ENCODE measurements around the gene ISOC2. TPM values are rescaled to one million over a fixed set of nuclear protein-coding genes. Genes with fewer than 3 reads are reported as not detected.

The ISOC2 gene
- total RNA-seq, 1 experiment from 2014 or later = 265 TPM

DNA sequence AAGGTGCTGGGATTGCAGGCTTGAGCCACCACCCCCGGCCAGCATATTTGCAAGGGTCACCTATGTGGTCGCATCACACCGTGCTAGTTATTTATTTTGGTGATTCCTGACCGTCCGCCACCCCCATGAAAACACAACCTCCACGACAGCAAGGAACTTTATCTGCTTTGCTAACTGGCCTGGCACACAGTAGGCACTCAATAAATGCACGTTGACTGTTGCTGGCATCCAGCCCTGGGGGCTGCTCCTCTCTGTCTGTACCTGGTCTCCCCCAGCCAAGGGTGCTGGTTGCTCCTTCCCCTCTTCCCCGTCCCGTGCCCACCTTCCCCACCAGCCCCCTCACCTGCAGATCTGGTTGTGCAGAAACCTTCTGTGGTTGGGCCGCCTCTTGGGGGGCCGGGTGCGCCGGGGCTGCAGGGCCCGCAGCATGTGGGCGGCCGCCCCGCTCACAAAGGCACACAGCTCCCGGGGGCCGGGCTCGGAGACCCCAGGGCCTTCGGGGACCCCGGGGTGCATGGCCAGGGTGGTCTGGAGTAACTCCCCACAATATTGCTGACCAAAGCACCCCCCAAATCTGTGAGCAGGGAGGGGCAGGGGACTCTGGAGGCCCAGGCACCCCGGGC, 2.7 kb upstream of the ISOC2 start:
- in situ Hi-C loops (cut with HindIII; ENCODE audit: low pct_unique_long_range_greater_than_20kb, low sequenced_read_pairs) = no loop called here
- DNase-seq (ENCODE audit: low read depth) = no peak

GRCh38 chr19:55463583-55464031, 2.2 kb upstream of the ISOC2 start:
- in situ Hi-C loops (cut with HindIII; ENCODE audit: low pct_unique_long_range_greater_than_20kb, low sequenced_read_pairs) = no loop called here
- DNase-seq (ENCODE audit: low read depth) = no peak

- DNase-seq (ENCODE audit: low read depth) = no peak
- in situ Hi-C loops (cut with HindIII; ENCODE audit: low pct_unique_long_range_greater_than_20kb, low sequenced_read_pairs) = no loop called here
Measured at GRCh38 chr19:55462722-55463121, 1.3 kb upstream of the ISOC2 start.

GRCh38 chr19:55461974-55462626, 658 bp upstream of the ISOC2 start:
- in situ Hi-C loops (cut with HindIII; ENCODE audit: low pct_unique_long_range_greater_than_20kb, low sequenced_read_pairs) = no loop called here
- DNase-seq (ENCODE audit: low read depth) = no peak

- in situ Hi-C loops (cut with HindIII; ENCODE audit: low pct_unique_long_range_greater_than_20kb, low sequenced_read_pairs) = no loop called here
- peak; percentile 54 for DNase-seq (ENCODE audit: low read depth)
Measured at GRCh38 chr19:55460670-55461258, 678 bp downstream of the ISOC2 start.

- no peak for DNase-seq (ENCODE audit: low read depth)
- in situ Hi-C loops (cut with HindIII; ENCODE audit: low pct_unique_long_range_greater_than_20kb, low sequenced_read_pairs) = no loop called here
Measured at GRCh38 chr19:55459950-55460657, 1.3 kb downstream of the ISOC2 start.

DNA sequence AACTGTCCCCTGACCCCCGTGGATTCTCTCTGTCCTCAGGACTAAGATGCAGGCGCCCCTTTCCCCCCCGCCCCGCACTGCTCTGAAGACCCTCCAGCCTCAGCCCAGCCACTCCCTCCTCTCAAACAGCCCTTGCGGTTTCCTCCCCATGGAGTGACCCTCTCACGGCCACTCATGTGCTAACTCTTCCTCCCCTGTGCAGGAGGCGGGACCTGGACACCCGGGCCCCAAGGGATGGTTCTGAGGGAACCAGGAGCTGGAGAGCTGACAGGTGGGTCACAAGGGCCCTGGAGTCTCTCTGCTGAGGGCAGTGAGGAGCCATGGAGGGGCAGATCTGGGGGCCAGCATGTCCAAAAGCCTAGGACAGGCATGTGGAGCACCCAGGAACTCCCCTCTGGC, 1.9 kb downstream of the ISOC2 start:
- in situ Hi-C loops (cut with HindIII; ENCODE audit: low pct_unique_long_range_greater_than_20kb, low sequenced_read_pairs) = no loop called here
- no peak for DNase-seq (ENCODE audit: low read depth)

DNA sequence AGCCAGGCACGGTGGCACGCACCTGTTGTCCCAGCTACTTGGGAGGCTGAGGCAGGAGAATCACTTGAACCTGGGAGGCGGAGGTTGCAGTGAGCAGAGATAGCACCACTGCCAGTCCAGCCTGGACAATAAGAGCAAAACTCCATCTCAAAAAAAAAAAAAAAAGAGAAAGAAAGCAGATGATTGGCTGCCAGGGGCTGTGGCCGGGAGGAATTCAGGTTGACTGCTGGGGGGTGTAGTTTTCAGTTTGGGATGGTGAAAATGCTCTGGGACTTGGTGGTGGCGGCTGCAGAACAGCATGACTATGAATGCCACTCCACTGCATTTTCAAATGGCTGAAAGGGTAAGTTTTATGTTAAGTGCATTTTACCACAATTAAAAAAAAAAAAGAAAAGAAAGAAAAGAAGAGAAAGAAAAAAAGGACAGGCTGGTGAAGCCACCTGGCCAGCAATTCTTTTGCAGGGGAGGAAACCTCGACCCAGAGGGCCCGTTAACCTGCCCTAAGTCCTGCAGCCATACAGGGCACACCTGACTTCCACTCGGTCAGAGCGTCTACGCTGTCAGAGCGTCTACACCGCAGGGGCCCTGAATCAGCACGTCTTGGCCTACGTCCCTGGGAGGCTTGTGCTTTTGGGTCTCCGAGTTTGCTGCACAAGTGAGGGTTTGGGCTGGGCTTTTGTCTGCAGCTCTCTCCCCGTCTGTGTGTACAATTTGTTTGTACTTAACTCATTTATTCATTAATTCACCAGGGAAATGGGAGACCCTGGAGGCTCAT, 3.6 kb downstream of the ISOC2 start:
- in situ Hi-C loops (cut with HindIII; ENCODE audit: low pct_unique_long_range_greater_than_20kb, low sequenced_read_pairs) = no loop called here
- DNase-seq (ENCODE audit: low read depth) = no peak

DNA sequence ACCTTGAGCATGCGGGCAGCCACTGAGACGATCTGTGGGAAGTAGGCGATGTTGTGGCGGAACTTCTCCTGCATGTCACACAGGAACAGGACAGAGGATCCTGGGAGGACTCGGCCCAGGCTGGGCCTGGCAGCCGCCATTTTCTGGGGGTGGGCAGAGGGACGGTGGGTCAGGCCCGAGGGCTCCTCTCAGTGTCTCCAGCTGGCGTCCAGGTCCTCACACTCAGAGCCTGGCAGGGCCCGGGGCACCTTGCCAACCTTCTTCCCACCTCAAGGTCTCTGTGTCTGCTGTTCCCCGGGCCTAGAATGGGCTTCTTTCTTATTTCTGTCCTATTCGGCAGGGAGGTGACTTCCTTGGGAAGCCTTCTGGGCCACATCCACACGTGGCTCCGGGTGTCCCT, 5.1 kb downstream of the ISOC2 start:
- in situ Hi-C loops (cut with HindIII; ENCODE audit: low pct_unique_long_range_greater_than_20kb, low sequenced_read_pairs) = no loop called here
- no peak for DNase-seq (ENCODE audit: low read depth)

DNA sequence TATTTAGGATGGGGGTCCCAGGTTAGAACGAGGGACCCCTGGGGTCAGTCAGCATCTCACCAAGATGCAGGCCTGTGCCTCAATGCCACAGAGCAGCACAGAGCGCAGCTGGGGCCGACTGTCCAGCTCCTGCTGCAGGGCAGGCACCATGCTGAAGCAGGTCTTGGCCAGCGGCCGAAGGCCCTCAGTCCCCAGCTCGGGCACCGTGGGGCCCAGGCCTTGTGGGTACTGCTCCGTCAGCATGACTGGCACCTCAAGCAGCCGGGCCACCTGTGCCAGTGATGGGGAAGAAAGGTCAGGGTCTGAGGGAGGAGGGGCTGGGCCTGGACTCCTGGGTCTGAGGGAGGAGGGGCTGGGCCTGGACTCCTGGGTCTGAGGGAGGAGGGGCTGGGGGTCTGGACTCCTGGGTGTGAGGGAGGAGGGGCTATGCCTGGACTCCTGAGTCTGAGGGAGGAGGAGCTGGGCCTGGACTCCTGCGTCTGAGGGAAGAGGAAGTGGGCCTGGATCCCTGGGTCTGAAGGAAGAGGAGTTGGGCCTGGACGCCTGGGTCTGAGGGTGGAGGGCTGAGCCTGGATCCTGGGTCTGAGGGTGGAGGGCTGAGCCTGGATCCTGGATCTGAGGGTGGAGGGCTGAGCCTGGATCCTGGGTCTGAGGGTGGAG, 5.7 kb downstream of the ISOC2 start:
- DNase-seq (ENCODE audit: low read depth) = no peak
- in situ Hi-C loops (cut with HindIII; ENCODE audit: low pct_unique_long_range_greater_than_20kb, low sequenced_read_pairs) = no loop called here

- DNase-seq (ENCODE audit: low read depth) = no peak
- in situ Hi-C loops (cut with HindIII; ENCODE audit: low pct_unique_long_range_greater_than_20kb, low sequenced_read_pairs) = no loop called here
Measured at GRCh38 chr19:55454787-55455243, 6.6 kb downstream of the ISOC2 start.

DNA sequence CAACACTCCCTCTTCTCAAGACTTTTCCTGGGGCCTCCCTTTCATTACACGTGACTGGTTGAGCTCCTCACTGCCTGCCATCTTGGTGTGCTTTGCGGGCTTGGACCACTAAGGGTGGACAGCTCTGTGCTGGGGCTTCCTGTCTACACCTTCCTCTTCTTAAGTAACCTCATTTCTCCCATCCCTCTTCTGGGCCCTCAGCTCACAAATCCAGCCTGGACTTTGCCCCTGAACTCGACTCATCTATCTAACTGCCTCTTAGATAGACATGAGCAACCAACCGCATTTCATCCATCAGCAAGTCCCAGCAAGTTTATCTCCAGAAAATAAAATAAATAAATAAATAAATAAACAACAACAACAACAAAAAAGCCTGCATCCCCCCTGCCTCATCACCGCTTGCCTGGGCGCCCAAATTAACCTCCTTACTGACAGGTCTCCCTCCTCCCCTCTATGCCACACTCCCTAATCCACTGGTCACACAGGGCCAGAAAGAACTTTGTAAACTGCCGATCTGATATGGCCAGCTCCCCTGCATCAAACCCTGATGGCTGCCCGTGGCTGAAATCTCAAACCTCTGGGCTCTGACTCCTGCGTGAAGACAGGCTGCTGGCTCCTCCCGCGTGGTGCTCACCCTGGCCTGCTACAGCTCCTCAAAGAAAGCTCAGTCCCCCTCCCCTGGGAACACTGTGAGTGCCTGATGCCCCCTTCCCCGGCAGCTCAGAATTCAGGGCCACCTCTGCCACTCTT, 7.8 kb downstream of the ISOC2 start:
- peak; percentile 44 for DNase-seq (ENCODE audit: low read depth)
- in situ Hi-C loops (cut with HindIII; ENCODE audit: low pct_unique_long_range_greater_than_20kb, low sequenced_read_pairs) = no loop called here

GRCh38 chr19:55452749-55453346, 8.6 kb downstream of the ISOC2 start:
- DNase-seq (ENCODE audit: low read depth) = peak; percentile 92

GRCh38 chr19:55451965-55452748, 9.3 kb downstream of the ISOC2 start:
- in situ Hi-C loops (cut with HindIII; ENCODE audit: low pct_unique_long_range_greater_than_20kb, low sequenced_read_pairs) = no loop called here
- no peak for DNase-seq (ENCODE audit: low read depth)

More at GRCh38 chr19:55452749-55453346, 8.6 kb downstream of the ISOC2 start:
- in situ Hi-C loops (cut with HindIII; ENCODE audit: low pct_unique_long_range_greater_than_20kb, low sequenced_read_pairs) = no loop called here

DNA sequence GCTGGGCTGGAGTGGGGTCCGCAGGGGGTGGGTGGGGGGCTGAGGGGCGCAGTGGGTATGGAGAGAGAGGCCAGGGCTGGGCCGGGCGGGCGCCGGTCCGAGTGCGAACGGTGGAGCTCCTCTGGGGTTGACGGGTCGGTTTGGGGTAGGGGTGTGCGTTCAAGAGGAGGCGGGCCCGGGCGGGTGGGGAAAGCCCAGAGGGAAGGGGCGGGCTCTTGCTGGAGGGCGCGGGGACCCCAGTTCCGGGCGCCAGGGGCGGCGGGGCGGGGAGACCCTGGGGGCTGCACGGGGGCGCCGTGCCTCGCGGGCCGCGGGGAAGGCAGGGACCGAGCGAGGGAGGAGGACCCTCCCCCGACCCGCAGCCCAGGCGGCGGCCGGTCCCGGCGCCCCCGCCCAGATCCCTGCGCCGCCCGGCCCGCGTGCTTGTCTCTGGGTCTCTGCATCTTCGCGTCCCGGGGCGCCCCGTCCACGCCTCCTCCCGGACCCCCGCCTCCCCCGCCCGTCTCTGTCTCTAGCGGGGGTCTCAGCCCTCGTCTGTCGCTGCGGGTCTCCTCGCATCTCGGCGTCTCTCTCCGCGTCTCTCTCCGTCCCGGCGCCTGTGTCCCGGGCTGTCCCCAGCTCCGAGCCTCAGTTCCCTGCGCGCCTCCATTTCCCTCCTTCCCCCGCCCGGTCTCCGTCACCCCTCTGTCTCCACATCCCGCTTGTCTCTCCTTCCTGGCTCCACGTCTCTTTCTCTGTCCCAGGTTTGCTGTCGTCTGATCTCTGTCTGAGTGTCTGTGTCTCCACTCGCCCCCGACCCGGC, 10.1 kb downstream of the ISOC2 start:
- in situ Hi-C loops (cut with HindIII; ENCODE audit: low pct_unique_long_range_greater_than_20kb, low sequenced_read_pairs) = no loop called here

More for the DNA sequence above, 10.1 kb downstream of the ISOC2 start:
- no peak for DNase-seq (ENCODE audit: low read depth)

All from Caki2 (cell line).